LNCAP (cell line): ENCODE data around the gene HPCAL1.

ENCODE experiments used
- TF ChIP-seq, protein P1 (sequence below): fragments of 450-650 bp; IDR thresholded peaks from 2 replicates; pipeline ENCODE4 v1.5.1; 2017; ENCODE audit warnings: mild to moderate bottlenecking

The HPCAL1 gene

DNA sequence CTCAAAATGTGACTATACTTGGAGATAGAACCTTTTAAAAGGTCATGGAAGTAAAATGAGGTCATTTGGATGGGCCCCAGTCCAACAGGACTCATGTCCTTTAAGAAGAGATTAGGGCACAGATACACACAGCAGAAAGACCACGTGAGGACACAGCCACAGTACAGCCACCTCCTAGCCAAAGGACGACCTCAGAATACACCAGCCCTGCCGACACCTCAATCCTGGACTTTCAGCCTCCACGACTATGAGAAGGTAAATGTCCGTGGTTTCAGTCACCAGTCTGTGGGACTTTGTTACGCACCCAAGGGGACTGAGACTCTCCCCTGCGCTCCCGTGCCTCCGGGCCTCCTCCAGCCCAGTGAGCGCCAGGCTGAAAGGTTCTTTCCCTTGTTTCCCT, 30.2 kb upstream of the HPCAL1 start:
- TF ChIP-seq, protein P1, sequence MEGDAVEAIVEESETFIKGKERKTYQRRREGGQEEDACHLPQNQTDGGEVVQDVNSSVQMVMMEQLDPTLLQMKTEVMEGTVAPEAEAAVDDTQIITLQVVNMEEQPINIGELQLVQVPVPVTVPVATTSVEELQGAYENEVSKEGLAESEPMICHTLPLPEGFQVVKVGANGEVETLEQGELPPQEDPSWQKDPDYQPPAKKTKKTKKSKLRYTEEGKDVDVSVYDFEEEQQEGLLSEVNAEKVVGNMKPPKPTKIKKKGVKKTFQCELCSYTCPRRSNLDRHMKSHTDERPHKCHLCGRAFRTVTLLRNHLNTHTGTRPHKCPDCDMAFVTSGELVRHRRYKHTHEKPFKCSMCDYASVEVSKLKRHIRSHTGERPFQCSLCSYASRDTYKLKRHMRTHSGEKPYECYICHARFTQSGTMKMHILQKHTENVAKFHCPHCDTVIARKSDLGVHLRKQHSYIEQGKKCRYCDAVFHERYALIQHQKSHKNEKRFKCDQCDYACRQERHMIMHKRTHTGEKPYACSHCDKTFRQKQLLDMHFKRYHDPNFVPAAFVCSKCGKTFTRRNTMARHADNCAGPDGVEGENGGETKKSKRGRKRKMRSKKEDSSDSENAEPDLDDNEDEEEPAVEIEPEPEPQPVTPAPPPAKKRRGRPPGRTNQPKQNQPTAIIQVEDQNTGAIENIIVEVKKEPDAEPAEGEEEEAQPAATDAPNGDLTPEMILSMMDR = no peak

DNA sequence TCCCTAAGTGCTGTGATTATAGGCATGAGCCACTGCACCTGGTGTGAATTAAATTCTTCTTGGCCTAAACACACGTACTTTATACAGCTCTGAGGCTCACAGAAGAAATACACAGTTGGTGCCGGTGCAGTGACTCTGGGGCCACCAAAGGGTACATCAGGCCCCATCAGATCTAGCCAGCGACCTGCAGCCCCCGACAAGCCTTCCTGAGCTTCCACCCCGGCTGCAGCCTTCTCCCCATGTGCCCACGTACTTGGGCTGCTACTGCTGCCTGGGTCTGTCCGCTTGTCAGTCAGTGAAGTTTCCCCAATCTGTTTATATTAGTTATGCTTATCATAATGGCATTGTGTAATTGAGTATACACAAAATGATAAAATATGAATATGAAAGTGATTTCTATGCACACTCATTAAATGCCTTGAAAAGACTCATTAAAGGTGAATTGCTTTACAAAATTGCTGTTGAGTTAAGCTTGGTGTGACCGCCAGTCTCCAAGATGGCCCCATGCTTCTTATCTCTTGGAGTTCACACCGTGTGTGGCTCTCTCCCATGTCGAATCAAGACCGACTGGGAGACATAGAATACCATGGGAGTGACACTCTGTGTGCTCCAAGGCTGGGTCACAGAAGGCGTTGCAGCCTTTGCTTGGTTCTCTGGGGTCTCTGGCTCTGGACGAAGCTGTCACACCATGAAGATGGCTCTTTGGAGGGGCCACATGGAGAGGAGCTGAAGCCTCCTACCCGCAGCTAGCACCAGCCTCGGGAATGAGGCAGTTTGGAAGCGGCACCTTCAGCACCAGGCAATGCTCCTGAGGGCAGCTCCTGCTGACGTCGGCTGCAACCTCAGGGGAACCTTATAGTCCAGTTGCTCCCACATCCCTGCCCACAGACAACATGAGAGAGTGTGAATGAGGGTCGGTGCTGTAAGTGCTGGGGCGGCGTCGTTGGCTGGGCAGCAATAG, 29.2 kb upstream of the HPCAL1 start:
- TF ChIP-seq, protein P1 = no peak

DNA sequence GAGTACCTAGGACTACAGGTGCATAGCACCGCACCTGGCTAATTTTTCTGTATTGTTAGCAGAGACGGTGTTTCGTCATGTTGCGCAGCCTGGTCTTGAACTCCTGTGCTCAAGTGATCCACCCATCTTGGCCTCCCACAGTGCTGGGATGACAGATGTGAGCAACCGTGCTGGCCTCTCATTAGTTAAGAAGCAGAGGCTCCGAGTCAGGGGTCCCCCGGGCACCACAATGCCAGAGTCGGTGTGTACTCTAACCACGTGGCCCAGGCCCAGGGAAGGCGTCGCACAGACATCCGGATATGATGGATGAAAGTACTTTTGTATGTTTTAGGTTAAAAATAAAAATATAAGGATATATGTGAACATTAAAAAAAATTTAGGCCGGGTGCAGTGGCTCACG, 28.3 kb upstream of the HPCAL1 start:
- TF ChIP-seq, protein P1 = no peak

DNA sequence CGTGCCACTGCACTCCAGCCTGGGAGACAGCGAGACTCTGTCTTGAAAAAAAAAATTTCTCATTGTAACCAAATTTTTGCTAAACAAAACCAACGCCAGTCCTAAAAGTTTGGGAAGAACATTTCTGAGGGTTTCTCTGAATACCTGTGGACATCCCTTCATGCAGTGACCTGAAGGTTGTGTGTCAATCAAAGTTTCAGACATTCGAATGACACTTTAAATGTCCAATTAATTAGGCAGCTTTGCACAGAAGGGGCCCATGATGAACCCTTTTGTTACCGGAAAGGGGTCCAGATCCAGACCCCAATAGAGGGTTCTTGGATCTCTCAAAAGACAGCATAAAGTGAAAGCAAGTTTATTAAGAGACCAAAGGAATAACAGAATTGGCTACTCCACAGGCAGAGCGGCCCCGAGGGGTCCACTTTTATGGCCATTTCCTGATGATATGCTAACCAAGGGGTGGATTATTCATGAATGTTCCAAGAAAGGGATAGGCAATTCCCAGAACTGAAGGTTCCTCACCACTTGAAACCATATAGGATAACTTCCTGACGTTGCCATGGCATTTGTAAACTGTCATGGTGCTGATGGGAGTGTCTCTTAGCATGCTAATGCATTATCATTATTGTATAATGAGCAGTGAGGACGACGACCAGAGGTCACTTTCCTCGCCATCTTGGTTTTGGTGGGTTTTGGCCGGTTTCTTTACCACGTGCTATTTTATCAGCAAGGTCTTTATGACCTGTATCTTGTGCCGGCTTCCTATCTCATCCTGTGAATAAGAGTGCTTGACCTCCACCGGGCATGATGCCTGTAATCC, 27.5 kb upstream of the HPCAL1 start:
- TF ChIP-seq, protein P1 = no peak

DNA sequence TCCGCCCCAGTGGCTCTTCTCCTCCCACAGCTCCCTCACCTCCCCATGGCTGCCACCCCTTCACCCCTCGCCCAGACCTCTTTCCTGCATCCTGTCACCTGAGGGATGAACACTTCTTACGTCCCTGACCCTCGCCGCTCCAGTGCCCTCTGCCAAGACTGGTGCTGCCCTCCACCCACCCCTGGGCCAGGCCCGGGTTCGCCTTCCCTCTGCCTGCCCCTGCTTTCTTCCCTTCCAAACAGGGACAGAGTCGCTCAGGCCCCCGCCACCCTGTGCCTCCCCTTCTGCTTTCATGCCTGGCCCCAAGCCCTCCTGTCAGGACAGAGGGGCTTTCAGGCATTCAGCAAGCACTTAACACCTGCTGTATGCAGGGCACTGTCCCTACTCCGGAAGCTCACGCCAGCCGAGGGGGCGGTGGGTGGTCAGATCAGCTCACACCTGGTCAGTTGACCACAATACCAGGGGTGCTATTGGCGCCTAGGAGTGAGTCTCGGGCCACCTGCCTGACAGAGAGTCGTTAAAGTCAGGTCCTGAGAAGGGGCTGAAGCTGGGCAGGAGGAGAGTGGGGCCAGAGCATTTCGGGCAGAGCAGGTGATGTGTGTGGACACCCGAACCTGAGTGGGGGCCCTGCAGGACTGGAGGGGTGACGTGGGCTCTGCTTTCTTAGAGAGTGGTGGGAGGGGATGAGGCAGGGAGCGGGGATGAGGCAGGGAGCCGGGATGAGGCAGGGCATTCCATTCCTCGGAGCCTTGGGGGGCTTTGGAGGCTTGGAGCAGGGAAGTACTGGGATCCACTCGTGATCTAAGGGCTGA, 26.0 kb upstream of the HPCAL1 start:
- TF ChIP-seq, protein P1 = no peak

DNA sequence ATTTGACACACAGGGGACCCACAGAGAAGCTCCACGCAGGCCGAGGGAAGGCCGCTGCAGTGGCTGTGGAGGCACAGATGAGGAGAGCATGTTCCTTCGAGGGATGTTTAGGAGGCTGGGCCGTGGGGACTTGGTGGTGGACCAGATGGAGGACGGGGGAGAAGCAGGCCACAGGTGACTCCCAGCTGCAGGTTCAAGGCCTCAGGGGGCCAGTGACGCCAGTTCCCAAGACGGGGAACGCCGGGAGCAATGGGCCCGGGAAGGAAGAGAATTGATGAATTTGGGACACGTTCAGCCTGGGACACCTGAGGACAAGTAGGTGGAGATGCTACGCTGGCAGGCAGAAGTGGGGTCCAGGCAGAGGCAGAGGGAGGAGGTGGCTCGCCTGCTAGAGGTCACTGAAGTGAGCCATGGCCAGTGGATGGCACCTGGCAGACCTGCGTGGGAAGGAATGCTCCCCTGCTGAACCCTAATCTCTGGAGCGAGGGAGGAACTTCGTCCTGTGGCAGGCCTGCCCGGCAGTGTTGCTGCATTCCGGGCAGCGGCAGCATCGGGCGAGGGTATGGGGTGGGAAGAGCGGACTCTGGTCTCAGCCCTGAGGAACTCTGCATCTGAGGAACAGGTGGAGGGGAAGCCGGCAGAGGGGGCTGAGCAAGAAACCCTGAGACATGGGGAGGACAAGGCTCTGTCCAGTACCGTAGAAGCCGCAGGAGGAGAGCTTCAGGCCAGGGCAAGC, 25.2 kb upstream of the HPCAL1 start:
- TF ChIP-seq, protein P1 = no peak
